HG02852 (cell line): ENCODE results near the gene ZFR2.
A peak's percentile ranks its signal among the peaks of the same experiment; 100 is the strongest.
"Not testable (repeated sequence)": the region's sequence is repeated elsewhere in the genome, so short reads cannot be mapped to it uniquely, and the experiment has no call there.

ENCODE experiments used
- ATAC-seq: cut with Tn5 transposase; IDR thresholded peaks from one replicate; pipeline ENCODE4 v1.9.1; 2021; ENCODE audit warnings: mild to moderate bottlenecking, moderate library complexity; ENCODE audit not compliant: unreplicated experiment

The ZFR2 gene

DNA sequence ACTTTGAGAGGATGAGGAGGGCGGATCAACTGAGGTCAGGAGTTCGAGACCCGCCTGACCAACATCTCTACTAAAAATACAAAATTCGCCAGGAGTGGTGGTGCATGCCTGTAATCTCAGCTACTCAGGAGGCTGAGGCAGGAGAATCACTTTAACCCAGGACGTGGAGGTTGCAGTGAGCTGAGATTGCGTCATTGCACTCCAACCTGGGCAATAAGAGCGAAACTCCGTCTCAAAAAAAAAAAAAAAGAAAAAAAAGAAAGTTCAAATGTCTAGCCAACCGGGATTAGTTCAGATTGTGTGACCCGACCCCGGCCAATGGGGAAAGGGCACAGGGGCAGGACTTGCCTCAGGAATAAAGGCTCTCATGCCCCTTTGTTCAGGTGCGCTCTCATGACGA is 5.9 kb upstream of the ZFR2 start:
- not testable (repeated sequence) for ATAC-seq

DNA sequence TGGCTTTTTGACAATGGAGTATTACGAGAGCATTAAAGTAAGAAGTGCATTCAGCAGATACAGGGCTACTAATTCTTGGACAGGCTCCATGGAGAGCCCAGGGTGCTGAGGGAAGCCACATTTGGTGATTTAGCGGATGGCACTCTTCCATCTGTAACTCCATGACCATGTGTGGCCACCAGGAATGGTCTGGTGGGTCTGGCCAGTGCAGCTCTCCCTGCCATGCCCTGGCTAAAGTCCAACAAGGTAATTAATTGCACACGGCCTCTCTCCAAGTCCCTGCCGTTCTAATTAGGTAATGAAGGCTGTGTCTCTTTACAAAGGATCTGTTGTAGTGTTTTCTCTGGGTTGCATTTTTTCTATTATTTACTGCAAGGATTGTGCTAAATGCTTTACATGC is 4.3 kb upstream of the ZFR2 start:
- no peak for ATAC-seq

DNA sequence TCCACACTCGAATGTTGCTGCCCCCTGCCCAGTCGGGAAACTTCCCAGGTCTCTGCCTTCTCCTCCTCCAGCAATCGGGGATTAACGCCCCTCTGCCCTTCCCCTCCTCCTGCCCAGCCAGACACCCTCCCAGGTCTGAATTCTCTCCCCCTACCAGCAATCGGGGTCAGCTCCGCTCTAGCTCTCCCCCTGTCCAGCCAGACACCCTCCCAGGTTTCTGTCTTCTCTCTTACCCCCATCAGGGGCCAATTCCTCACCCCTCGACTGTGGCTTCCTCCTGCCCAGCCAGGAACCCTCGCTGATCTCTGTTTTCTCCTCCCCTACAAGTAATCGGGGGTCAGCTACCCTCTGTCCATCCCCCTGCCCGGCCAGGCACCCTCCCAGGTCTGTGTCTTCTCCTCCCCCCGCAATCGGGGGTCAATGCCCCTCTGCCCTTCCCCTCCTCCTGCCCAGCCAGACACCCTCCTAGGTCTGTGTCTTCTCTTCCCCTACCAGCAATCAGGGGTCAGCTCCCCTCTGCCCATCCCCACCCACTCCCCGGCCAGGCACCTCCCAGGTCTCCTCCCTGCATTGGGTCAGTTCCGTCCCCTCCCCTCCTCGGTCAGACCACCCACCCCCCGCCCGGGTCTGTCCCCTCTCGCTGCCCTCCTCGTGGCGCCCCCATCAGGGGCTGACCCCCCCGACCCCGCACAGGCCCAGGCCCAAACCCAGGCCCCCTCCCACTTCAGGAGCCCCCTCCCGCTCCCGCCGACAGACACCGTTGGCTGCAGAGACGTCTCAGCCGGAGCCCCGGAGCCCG is 668 bp downstream of the ZFR2 start:
- no peak for ATAC-seq

DNA sequence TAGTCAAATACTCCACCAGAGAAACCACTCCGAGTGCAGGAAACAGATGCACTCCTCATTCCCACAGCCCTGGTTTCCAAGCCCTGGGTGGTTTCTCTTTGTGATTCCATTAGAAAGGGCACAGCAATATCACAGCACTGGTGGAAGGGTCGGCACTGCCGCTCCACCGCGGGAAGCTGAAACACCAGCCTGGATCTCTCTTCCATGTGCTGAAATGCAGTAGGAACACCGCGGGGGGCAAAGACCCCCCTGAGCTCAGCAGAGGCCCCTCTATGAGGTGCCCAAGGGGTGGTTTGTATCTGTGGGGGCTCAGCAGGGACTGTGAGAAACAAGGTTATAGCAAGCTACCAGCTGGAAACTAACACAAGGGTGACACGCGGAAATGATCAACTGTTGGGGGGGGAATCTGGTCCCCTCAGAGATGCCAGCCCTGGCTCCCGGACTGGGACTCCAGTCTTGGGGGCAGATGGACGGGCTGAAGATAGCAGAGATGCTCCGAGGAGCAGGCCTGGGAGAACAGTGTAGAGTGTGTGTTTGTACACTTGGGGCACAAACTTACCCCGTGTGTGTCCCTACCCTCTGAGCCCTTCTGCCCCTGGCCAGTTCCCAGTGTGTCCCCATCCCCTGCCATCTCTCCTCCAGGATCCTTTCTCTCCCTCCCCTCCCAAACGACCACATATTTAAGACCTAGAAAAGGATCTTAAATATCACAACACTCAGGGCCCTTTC is 1.8 kb downstream of the ZFR2 start:
- no peak for ATAC-seq

GRCh38 chr19:3863648-3864047 is 5.2 kb downstream of the ZFR2 start:
- ATAC-seq = no peak

DNA sequence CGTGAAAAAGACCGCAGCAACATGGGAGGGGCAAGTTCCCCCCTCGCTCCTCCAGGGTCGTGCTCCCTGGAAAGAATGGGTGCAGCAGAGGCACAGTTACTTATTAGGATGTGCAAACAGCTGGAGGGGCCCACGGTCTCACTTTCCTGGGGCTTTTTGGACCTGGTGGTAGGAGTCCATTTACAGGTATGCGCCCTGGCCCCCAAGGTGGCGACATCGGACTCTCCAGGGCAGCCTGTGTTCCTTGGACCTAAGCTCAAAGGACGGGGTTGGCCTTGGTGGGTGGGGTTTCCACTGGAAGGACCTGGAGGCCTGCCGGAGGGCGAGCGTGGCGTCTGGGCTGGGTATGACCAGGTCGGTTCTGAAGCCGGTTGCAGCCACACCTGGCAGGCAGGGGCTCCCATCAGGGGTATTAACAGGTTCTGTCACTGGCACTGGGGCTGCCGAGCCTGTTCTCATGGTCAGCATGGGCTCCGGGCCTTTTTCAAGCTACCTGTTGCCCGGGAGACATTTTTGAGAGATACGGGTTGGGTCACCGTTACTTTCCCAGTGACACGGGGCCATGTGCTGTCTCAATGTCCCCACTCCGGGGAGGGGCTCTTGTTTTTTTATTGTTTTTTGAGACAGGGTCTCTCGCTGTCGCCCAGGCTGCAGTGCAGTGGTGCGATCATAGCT is 5.9 kb downstream of the ZFR2 start:
- ATAC-seq = no peak

GRCh38 chr19:3860499-3860898 is 8.3 kb downstream of the ZFR2 start:
- ATAC-seq = no peak

GRCh38 chr19:3857449-3858003 is 11.3 kb downstream of the ZFR2 start:
- peak; percentile 51 for ATAC-seq

DNA sequence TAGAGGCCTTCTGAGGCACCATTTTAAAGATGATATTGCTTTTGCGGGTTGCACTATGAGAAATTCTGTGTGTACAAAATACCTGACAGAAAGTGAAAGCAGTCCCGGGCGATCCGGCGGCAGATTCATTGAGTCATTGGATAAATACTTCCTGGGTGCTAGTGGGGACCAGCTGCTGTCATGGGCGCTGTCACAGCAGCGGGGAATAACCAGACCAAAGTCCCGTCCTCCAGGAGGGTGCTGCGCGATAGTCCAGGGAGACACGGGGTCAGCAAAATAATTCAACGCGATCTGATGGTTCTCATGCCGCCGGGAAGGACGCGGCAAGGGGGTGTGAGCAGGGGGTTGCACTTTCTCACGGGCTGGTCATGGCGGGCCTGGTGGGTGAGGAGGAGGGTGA is 13.5 kb downstream of the ZFR2 start:
- no peak for ATAC-seq

- ATAC-seq = no peak
These were observed 16.1 kb downstream of the ZFR2 start for GRCh38 chr19:3852614-3853254.

- ATAC-seq = no peak
These were observed 16.7 kb downstream of the ZFR2 start for GRCh38 chr19:3852177-3852511.

DNA sequence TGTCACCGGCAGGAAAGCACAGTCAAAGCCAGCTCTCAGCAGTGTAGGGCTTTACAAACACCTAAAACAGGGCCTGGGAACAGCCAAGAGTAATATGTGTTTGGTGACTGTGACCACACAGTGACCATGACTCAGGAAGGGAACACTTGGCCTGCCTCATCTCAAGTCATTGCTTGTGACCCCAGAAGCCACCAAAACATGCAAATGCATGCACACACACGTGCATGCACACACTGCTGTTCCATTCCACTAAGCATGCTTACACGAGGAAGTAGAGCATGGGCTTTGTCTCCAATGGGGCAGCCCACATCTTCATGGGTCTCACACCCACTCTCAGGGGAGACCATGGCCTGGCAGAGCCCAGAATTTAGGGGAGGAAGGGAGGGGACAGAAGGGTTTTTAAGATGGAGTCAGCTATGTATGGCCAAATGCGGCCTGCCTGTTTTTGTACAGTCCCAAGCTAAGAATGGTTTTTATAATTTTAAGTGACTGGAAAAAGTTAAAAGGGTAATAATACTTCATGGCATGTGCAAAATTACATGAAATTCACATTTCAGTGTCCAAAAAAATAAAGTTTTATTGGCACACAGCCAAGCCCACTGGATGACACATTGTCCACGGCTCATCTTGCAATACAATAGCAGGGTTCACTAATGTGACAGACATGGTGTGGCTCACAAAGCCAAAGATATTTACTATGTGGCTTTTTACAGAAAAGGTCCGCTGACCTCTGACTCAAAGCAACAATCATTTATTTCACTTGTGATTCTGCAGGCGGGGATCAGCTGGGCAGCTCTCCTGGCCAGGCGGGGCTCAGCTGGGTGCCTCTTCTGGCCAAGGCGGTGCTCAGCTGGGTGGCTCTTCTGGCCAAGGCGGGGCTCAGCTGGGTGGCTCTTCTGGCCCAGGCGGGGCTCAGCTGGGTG is 17.3 kb downstream of the ZFR2 start:
- no peak for ATAC-seq

DNA sequence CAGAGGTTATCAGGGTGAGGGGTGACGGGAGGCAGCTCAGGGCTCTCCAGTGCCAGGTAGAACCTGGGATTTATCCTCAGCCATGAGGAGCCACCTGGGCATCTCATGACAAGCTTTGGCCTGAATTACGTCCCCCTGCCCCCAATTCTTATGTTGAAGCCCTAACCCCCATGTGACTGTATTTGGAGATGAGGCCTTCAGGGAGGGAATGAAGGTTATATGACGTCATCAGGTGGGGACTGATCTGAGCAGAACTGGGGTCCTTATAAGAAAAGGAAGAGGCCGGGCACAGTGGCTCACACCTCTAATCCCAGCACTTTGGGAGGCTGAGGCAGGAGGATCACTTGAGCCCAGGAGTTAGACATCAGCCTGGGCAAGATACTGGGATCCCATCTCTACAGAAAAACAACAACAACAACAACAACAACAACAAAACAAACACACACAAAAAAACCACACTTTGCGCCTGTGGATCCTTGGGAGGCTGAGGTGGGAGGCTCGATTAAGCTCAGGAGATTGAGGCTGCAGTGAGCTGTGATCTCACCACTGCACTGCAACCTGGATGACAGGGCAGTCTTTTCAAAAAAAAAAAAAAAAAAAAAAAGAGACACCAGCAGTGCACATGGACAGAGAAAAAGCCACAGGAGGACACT is 18.4 kb downstream of the ZFR2 start:
- ATAC-seq = no peak

- ATAC-seq = no peak
These were observed 19.1 kb downstream of the ZFR2 start for GRCh38 chr19:3849787-3850186.

DNA sequence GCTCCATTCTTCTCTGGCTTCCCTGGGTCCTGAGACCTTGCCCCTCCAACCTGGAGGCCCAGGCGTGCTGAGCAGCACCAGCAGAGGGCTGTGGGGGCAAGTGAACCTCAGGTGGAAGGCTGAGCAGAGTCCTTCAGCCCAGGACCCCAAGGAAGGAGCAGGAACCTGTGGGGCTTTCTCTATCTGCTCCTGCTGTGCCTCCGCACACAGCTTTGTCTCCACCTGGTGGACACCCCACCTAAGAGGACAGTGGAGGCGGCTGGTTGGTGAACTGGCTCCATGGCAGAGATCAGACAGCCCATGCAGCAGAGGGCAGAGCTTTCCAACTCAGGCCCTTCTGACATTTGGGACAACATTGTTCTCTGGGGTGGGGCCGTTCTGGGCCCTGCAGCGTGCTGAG is 19.7 kb downstream of the ZFR2 start:
- no peak for ATAC-seq

- no peak for ATAC-seq
These were observed 24.2 kb downstream of the ZFR2 start for GRCh38 chr19:3844596-3844995.

- no peak for ATAC-seq
These were observed 25.9 kb downstream of the ZFR2 start for GRCh38 chr19:3842948-3843347.

- no peak for ATAC-seq
These were observed 28.0 kb downstream of the ZFR2 start for GRCh38 chr19:3840804-3841203.

DNA sequence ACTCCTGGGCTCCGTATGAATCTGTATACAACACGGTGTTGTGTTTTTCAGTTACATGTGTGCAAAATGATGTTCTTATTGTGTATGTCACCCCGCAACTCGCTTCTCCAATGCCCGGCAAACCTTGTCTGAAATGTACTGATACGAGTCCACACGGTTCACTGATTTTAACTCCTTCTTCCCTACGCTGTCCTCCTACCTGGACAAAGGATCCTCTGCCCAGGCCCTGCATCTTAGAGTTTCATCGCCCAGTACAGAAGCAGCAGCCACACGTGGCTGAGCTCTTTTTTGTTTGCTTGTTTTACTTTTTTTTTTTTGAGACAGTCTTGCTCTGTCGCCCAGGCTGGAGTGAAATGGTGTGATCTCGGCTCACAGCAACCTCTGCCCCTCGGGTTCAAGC is 28.9 kb downstream of the ZFR2 start:
- ATAC-seq = no peak

DNA sequence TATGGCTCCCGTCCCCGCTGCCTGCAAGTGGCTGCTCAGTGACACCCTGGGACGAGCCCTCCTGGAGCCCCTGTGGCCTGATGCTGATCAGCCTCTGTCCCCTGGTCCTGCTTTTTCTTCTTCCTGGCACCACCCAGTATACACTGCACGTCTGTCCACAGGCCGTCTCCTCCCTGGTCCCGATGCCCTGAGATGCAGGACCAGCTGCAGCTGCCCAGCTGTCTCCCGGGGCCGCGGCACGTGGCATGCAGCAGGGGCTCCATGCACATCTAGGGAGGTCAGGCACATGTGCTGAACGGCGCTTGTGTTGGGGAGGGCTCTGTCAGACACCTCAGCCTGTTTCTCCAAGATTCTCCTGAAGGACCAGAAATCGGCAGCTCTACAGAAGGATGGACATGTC is 30.2 kb downstream of the ZFR2 start:
- no peak for ATAC-seq
